HTERT RPE-1 (cell line): ENCODE measurements around the gene CPLANE2.
"Not testable (repeated sequence)": the region's sequence is repeated elsewhere in the genome, so short reads cannot be mapped to it uniquely, and the experiment has no call there.

Experiments
- in situ Hi-C: fragments of 300-500 bp; cut with MboI; formaldehyde crosslinking; loops from 4 replicates; pipeline ENCODE4 v1.14.3; 2020; ENCODE audit warnings: low sequenced_read_pairs

Gene CPLANE2, protein sequence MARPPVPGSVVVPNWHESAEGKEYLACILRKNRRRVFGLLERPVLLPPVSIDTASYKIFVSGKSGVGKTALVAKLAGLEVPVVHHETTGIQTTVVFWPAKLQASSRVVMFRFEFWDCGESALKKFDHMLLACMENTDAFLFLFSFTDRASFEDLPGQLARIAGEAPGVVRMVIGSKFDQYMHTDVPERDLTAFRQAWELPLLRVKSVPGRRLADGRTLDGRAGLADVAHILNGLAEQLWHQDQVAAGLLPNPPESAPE

DNA sequence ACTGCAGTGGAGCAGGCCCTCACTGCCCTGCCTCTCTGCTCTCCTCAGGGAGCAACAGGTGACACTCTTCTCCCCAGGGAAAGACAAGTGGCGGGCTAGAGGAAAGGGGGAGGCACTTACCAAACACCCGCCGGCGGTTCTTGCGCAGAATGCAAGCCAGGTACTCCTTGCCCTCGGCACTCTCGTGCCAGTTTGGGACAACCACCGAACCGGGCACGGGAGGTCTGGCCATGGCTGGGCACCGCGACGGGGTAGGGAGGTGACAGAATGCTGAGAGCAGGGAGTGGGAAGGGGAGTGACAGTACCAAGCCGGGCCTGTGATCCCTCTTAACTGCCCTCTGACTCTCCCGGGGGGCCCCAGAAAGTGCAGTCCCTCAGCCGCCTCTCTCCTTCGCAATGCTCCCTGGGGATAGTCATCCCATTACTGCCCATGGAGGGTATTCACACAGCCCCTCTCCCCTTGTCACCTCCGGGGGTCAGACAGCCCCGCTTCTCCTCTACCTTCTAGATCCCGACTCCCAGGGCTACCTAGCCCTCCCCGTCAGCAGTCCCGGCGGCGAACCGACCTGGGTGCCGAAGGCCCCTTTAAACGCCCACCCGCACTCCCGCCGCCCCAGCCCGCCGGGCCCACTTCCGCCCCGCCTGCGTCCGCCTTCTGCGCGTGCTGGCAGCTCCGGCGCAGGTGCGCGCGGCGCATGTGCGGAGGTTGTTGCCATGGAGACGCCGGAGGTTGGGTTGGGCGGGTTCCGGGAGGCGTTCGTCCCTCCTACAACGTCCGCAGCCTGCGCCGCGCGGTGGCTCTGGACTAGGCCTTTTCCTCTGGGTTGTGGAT lies at the start of gene CPLANE2:
Gene CPLANE2, minus strand, starts transcription at position 673 of the 832 bp plus-strand sequence. Its CDS starts 441 bp downstream, at position 232.
- in situ Hi-C loops, result no loop called here

DNA sequence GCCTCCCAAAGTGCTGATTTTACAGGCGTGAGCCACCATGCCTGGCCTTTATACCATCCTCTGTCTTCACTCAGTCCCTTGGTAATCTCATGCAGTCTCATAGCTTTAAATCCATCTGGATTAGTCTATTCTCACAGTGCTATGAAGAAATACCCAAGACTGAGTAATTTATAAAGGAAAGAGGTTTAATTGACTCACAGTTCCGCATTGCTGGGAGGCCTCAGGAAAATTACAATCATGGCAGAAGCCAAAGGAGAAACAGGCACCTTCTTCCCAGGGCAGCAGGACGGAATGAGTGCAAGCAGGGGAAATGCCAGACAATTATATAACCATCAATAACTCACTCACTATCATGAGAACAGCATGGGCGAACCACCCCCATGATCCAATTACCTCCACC lies 49.1 kb upstream of the CPLANE2 start:
- in situ Hi-C loops, result no loop called here

DNA sequence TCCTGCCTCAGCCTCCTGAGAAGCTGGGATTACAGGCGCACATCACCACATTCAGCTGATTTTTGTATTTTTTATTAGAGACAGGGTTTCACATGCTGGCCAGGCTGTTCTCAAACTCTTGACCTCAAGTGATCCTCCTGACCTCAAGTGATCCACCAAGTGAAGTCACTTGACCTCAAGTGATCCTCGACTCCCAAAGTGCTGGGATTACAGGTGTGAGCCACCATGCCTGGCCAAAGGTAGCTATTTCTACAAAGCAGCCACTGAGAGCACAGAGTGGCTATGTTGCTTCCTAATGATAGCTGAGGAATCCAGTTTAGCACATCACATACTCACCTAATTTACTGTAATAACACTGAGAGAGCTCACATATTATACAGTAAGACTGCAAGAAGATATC lies 44.8 kb upstream of the CPLANE2 start:
- in situ Hi-C loops, result no loop called here

DNA sequence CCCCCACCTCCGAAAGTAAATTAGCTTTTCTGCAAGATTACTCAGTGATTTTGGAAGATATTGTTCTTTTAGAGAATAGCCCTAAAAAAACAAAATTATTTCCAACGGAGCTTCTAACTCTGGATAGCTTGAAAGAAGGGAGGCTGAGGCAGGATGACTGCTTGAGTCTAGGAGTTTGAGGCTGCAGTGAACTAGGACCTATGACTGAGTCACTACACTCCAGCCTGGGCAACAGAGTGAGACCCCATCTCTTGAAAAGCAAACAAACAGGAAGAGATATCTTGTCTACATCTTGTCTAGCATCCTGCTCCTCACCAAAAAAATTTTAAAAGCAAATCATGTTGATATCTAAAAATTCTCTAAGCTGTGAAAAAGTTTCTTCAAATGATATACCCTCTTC lies 42.2 kb upstream of the CPLANE2 start:
- in situ Hi-C loops, result no loop called here

DNA sequence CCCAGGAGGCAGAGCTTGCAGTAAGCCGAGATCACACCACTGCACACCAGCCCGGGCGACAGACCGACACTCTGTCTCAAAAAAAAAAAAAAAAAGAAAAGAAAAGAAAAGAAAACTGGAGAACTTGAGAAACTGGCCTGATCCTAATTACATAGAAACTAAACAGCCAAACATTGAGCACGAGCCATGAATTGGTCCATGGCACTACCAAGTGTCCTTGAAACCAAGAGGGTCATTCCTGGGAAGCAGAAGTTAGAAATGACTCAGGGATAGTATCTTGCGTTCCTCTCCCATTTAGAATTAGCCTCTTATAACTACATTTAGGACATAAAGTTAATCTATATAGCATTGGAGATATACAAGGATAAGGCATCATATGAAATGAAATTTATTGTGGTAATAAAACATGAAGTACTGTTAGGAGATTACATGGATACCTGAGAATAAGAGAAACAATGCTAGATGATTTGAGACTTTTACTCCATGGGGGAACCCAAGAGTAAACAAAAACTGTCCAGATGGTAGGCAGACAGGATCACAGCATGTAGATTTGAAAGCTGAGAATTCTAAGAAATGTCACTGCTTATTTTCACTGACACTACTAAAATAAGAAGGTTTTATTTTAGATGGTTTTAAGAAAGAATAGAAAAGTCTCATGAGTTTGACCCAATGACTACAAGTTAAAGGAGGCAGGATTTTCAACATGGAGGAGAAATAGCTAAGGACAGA lies 39.5 kb upstream of the CPLANE2 start:
- in situ Hi-C loops, result no loop called here

DNA sequence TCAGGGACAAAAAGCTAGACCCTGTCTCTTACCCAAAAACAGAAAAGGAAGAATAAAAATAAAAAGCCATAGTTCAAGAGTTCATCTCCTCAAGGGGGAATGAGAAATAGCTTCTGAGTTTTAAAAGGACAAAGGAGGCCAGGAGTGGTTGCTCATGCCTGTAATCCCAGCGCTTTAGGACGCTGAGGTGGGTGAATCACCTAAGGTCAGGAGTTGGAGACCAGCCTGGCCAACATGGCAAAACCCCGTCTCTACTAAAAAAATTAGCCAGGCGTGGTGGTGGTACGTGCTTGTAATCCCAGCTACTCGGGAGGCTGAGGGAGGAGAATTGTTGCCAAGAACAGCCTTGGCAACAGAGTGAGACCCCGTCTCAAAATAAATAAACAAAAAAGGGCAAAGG lies 38.6 kb upstream of the CPLANE2 start:
- in situ Hi-C loops, result no loop called here

DNA sequence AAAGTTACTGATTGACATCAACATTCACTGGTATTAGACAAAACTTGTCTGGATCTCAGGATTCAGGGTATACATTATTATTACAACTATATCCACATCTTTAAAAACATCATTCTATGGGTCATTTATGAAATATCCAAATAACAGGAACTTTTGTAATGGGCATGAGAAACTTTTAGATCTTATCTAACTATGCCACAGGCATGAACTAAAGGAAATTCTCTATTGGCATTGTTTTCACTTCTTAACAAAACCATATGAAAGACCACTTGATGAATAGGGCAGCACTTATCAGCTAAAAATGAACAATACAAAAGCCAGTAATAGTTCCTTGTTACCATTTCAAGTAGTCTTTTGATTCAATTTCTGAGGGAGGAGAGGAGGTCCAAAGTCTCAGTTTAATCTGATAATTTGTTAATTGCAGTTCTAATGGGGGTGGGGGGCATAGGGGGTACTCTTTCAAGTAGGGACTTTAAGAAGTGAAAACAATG lies 30.8 kb upstream of the CPLANE2 start:
- in situ Hi-C loops, result no loop called here

DNA sequence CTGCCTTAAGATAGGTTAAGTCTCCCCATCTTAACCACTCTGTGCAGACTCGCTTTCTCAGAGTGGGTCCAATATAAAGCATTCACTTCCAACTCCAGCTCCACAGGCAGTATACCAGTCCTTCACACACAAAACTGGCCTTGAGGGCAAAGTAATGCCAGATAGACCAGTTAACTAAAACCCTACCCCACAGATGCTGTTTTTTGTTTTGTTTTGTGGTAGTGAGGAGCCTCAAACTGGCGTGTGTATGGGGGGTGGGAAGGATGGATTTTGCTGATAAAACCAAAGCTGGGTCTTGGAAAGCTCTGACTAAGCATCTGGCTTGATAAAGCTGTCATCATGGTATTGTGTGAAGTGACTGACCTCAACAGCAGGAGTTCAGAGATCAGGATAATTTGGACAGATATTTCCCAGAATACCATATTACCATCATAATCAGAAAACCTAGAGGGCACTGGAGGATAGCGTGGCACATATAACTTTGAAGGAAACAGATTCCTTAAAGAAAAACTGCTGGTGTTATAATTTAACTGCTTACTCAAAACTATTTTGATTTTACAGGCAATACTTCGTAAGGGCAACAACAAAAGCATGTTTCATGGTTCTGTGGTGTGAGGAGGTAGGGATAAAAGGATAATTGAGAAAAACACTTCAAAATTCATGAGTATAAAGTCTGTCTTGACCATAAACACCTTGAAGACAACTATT lies 29.6 kb upstream of the CPLANE2 start:
- in situ Hi-C loops, result no loop called here

DNA sequence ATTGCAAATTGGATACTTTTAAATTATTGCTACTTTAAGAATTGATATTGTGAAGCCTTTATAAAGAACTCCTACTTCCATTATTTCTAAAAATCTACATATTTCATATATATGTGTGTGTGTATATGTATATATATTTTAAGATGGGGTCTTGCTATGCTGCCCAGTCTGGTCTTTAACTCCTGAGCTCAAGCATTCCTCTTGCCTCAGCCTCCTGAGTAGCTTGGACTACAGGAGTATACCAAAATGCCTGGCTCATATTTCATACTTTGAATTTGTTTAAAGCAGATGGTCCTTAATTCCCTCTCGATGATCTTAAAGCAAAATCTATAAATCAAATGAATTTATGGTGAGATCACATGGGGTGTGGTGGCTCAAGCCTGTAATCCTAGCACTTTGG lies 25.1 kb upstream of the CPLANE2 start:
- in situ Hi-C loops, result no loop called here

DNA sequence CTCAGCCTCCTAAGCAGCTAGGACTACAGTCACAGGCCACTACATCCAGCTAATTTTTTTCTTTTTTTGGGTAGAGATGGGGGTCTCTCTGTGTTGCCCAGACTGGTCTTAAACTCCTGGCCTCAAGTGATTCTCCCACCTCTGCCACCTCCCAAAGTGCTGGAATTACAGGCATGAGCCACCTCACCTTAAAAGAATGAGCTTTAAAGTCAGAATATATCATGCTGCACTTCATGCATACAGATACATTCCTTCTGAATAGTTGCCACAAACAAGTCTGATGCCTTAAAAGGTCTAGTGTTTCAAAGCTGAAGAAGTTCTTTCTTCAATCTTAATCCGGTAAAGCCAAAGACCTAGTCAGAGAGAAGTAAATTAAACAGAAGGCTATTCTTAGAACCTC lies 23.8 kb upstream of the CPLANE2 start:
- in situ Hi-C loops, result no loop called here

DNA sequence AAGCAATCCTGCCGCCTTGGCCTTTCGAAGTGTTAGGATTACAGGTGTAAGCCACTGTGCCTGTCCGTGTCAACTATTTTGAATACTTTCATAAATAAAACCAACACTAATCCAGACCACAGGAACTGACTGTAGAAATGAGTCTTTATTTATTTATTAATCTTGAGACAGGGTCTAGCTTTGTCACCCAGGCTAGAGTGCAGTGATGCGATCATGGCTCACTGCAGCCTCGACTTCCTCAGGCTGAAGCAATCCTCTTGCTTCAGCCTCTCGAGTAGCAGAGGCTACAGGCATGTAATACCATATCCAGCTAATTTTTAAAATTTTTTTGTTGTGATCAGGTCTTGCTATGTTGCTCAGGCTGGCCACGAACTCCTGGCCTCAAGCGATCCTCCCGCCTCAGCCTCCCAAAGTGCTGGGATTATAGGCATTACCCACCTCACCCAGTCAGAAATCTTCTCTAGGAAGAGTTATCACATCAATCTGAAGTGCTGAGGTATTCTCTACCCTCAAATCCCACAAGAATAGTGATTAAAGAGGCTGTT lies 21.7 kb upstream of the CPLANE2 start:
- in situ Hi-C loops, result no loop called here

DNA sequence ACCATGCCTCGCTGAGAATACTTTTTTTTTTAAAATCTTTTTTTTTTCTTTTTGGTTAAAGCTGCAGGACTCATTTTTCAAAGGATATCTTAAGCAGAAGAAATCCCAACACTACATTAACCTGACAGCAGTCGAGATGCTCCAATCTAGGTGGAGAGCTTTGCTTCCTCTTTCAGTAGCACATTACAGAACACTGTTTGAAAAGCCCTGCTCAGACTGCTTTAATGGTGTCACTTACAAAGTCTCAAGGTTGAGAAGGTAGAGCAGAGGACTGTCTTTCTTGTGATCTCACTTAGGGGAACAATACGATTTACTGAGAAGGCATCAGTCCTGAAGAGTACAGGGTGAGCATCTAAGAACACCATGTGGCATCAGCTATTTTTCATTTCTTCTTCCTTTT lies 21.0 kb upstream of the CPLANE2 start:
- in situ Hi-C loops, result no loop called here

DNA sequence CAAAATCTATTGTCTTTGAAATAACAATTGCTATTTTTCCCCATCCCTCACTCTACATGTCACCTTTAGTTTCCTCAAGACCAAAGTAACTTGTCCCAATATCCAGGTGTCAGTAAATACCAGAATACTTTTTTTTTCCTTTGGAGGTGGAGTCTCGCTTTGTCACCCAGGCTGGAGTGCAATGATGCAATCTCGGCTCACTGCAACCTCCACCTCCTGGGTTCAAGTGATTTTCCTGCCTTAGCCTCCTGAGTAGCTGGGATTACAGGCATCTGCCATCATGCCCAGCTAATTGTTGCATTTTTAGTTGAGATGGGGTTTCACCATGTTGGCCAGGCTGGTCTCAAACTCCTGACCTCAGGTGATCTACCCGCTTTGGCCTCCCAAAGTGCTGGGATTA lies 20.6 kb upstream of the CPLANE2 start:
- in situ Hi-C loops, result not testable (repeated sequence)

DNA sequence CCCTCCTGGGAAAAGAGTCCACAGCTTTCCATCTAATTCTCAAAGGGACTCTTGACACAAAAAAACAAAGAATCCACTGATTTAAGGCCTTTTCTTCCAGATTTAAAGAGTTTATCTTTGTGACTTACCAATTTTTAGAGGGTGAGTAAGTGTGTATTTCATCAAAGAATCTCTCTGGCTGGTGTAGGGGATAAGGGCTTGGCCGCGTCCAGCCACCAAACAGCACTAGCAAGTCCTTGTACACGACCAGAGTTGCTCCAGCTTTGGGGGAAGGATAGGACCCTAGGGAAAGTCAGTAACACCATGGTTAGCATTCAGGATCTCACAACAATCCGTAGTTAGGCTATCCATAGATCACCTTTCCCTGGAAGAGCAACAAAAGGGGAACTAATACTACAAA lies 19.5 kb upstream of the CPLANE2 start:
- in situ Hi-C loops, result no loop called here

DNA sequence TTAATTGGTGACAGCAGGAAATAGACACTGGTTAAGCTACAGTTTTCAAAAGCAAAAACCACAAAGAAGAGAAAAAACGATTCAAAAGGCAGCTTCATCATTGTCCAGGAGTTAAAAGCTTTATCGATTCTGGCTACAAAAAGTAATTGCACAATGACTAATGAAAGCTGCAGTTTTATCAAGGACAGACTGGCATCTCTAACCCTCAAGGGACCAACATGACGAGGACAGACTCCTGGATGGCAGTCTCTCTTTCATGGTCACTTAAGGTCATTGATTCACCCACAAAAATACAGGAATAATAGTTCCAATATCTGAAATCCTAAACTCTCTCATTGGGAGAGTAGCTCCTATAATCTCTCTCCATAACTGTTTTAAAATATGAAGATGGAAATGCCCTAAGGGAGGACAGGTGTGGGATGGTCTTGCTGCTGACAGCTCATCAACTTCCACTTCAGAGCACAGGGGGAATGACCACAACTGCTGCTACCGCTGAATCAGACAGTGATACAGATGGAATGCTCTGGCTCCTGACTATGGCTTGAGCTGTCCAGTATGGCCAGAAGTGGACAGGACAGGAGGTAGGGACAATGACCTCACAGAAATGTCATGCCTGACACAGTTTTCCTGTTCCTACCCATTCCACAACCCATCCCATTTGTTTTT lies 17.4 kb upstream of the CPLANE2 start:
- in situ Hi-C loops, result no loop called here

DNA sequence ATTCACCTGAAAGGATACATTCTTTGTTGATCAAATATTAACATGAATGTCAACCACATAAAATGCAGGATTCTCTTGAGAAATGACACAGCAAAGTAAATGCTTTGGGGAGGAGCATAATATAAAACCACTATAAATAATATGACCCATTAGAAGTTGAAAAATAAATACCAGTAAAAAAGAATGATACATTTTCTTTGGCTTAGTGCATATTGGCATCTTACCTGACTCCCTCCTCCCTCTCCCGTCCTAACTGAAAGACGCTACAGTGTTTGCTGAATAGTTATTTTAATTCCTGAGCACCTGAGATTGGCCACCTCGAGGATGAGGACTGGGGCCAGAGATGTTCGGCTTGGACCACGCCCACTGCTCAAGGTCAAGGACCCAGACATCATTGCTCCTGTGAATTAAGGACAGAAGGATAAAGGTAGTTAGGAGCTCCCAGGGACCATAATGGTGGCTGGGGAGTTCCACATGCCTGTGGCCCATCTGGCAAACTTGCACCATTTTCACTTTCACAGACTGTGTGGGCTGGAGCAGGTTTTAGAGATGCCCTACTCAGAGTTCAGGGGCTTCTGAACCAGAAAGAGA lies 16.4 kb upstream of the CPLANE2 start:
- in situ Hi-C loops, result no loop called here

DNA sequence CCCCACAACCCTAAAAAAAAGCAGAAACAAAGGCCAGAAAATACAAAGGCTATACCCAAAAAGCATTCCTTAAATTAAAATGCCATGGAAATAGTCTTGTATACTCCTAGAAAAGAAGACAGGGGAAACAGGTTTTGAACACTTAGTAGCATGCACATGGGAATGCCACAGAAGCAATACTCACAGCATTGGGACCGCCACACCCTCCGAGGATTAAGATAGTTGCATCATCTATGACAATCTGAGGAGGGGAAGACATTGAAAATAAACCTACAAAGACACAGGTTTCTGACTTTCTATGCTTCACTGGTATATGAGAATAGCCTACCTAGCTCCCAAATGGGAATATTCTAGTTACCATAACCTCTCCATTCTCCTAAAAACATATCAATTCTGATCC lies 15.9 kb upstream of the CPLANE2 start:
- in situ Hi-C loops, result no loop called here

DNA sequence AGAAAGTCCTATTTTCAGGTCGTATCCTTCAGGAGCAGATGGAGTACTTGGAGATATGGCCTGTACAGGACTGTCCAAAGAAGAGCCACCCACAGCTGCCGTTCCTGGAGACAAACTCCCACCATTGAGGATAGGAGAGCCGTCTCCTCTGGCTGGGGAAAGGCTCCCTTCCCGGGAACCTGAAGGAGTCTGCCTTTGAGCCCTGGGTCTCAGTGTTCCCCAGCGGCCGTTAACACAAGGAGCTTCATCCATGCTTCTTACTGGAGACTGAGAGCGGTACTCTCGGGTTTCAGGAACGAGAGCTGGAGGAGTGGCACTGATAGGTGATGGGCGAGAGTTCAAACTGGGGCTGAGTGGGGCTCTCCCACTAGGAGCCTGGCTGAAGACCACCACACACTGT lies 14.4 kb upstream of the CPLANE2 start:
- in situ Hi-C loops, result no loop called here

DNA sequence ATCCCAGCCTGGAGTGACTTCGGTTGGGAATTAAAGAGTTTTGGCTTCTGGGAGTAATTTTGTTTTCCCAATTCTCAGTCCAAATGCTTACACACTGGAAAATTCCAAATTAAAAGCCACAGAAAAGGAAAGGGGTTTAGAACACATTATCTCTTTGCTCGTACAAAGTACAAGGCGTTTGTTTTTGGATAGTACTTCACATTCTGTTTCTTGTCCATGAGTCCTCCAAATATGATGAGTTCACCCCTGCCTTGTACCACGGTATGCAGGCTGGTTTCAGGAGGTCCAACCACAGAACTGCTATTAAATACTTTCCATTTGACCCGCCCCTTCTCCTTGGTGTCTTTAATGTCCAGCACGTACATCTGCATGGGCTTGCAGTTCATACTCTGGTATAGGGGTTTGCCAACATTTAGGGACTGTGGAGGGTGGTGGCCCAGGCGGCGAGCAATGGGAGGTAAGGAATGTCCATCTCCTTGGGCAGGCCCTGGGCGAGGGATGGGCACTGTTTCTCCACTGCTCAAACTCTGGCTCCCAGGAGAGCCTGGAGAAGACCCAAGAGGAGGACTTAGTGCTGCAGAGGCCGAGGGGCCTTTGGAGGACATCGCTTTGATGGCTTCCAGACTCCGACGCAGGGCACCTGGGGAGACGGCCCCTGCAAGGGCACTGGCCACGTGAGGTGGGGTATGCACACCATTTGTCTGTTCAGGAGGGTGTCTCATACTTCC lies 13.7 kb upstream of the CPLANE2 start:
- in situ Hi-C loops, result no loop called here
